Testis (tissue), 3 donors: ENCODE data around the gene PROC. TPM values are rescaled to one million over a fixed set of nuclear protein-coding genes. Genes with fewer than 3 reads are reported as not detected.

ENCODE experiments used
- DNase-seq: peaks from one replicate; pipeline ENCODE4 v3.0.0-alpha.2; 2019
- H3K27ac ChIP-seq, 2 donors: fragments of 200-600 bp; sonication (generic); one replicate each; pipeline ENCODE4 v1.5.1; 2019
- H3K27me3 ChIP-seq: fragments of 200-600 bp; sonication (generic); one replicate; pipeline ENCODE4 v1.5.1; 2019
- H3K36me3 ChIP-seq: fragments of 200-600 bp; sonication (generic); one replicate; pipeline ENCODE4 v1.5.1; 2017; ENCODE audit warnings: low read depth; ENCODE audit errors: missing control alignments
- H3K4me1 ChIP-seq: fragments of 200-600 bp; sonication (generic); one replicate; pipeline ENCODE4 v1.5.1; 2019
- H3K4me3 ChIP-seq, 2 donors: fragments of 200-600 bp; sonication (generic); one replicate each; pipeline ENCODE4 v1.5.1; 2017 to 2019
- H3K9me3 ChIP-seq: fragments of 200-600 bp; sonication (generic); one replicate; pipeline ENCODE4 v1.5.1; 2017
- POLR2A ChIP-seq: fragments of 450-650 bp; IDR thresholded peaks from one replicate; pipeline ENCODE4 v1.6.1; 2017; ENCODE audit warnings: antibody characterized with exemption, mild to moderate bottlenecking, moderate library complexity
- WGBS, 2 donors: methylation state at CpG; one replicate each; pipeline ENCODE4 v1.1.5; 2018; 5-methylcytosine and 5-hydroxymethylcytosine counted together
- intact Hi-C: fragments of 100-400 bp; cut with DNase I; formaldehyde crosslinking; loops from one replicate; pipeline ENCODE4 v1.15.1; 2023; ENCODE audit warnings: low total_unique reads
- polyA plus RNA-seq: library from polyadenylated mRNA; stranded (reverse); fragments of 350-450 nt; fragmentation: Illumina TruSeq; extraction: RNeasy Lipid Tissue Mini Kit (QIAGEN cat#74804); gene quantifications from one replicate; pipeline ENCODE4 v1.2.3, GENCODE V29; 2014; ENCODE audit warnings: low read depth, low replicate concordance; ENCODE audit not compliant: insufficient read depth
- total RNA-seq, 2 donors: library from RNA; depleted of rRNA; stranded (reverse); fragments of >200 nt; gene quantifications; one replicate each; pipeline ENCODE4 v1.2.3, GENCODE V29; 2016
- TF ChIP-seq, protein P1 (sequence below), 3 experiments: fragments of 450-650 bp in 2 of 3; fragments of 200-600 bp in 1 of 3; sonication (generic) in 1 of 3; IDR thresholded peaks; one replicate each; pipeline ENCODE4 v1.5.1; 2016 to 2019; ENCODE audit warnings: antibody characterized with exemption in 3 of 3, mild to moderate bottlenecking in 2 of 3, moderate library complexity in 1 of 3

Gene PROC
- total and polyA plus RNA-seq, 3 donors from 2014 or later: 0.63 TPM; not detected in 2

DNA sequence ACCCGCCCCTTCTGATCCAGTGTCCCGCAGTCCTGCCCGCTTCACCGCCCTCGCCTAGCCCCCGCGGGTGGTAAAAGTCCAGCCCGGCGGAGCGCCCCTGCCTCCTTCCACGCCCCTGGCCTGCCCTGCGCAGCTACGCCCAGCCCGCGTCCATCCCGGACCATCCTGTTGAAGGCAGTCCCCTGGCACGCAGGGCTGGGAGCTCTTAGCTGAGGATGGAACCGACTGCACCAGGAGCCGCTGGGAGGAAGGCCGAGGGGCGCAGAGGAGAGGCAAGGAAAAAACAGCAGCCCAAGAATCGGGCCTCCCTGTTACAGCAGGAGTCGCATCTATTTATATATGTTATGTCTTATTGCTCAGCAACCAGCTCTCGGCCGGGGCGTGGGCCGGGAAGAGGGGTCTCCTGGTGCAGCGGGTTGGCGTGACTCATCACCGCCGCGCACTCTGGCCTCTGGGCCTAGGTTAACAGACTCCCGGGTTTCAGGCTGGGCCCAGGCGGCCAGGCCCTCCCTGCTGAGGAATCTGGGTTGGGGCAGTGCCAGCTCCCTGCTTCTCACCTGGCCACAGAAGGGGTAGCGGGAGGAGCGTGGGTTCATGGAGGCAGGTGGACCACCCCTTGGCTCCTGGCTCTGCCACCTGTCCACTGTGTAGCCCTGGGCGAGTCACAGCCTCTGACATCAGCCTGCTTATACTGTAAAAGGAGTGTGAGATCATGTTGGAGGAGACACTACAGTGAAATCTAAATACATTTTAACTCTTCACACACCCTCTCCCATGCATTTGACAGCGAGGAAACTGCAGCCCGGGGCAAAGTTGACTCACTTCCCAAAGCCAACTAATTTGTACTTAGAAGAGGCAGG is 17.1 kb upstream of the PROC start:
- H3K9me3 ChIP-seq: no peaks in the 10 kb centered on the region
- H3K4me1 ChIP-seq: no peaks in the 10 kb centered on the region
- 54 to 61% methylated on average over 10 to 37 of the region's 39 CpGs for WGBS, 2 donors
- no peak for DNase-seq
- TF ChIP-seq, protein P1, sequence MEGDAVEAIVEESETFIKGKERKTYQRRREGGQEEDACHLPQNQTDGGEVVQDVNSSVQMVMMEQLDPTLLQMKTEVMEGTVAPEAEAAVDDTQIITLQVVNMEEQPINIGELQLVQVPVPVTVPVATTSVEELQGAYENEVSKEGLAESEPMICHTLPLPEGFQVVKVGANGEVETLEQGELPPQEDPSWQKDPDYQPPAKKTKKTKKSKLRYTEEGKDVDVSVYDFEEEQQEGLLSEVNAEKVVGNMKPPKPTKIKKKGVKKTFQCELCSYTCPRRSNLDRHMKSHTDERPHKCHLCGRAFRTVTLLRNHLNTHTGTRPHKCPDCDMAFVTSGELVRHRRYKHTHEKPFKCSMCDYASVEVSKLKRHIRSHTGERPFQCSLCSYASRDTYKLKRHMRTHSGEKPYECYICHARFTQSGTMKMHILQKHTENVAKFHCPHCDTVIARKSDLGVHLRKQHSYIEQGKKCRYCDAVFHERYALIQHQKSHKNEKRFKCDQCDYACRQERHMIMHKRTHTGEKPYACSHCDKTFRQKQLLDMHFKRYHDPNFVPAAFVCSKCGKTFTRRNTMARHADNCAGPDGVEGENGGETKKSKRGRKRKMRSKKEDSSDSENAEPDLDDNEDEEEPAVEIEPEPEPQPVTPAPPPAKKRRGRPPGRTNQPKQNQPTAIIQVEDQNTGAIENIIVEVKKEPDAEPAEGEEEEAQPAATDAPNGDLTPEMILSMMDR (IDR thresholded peaks at IDR 0.05): no peak
- no peak for TF ChIP-seq POLR2A
- no peaks in the 10 kb centered on the region for H3K36me3 ChIP-seq
- H3K27ac ChIP-seq: no peak overlapping the region
- intact Hi-C loops: no loop called here
- H3K4me3 ChIP-seq: peak overlapping the region in 1 of 2 donors; percentile 21
- H3K27me3 ChIP-seq: no peaks in the 10 kb centered on the region

DNA sequence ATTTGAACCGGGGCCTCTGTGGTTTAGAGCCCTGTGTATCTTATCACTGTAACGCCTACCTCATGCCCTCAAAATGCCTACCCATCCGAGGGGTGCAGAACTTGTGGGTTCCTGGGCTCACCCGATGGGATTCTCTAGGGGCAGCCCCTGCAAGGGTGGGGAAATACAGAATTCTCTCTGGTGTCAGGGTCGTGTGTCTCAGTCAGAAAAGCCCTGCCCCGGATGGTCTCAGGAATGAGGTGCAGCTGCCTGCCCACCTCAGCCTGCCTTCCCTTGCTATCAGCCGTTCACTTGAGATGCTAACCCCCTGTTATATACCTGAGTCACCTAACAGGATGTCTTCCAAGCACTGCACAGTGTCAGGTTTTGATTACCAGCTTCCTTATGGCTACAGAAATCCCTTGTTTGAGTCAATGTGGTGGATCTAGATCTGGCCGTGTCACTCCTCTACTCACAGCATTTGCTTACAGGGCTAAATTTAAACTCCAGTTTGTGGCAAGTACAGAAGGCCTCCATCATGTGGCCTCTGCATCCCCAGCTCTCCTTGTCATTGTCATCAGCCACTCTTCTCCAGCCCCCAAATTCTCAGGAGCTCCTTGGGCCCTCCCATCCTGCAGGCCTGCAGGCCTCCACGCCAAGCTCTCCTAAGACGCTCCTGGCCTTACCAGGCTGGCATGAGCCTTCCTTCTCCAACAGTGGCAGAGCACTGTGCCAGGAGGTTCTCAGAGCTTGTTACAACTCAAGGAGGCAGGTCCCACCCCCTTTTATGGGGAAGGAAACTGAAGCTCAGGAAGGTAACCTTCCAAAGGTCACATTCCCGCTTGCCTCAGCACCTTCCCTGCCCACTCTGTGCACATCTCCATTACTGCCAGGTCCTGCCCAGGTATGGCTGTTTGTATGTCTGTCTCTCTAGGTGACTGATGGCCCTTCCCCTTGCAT is 16.2 kb upstream of the PROC start:
- Histone ChIP-seq H3K4me3 (no peak overlapping the region), H3K27ac (no peak overlapping the region), H3K36me3 (no peaks in the 10 kb centered on the region), H3K9me3 (no peaks in the 10 kb centered on the region), H3K4me1 (no peaks in the 10 kb centered on the region), H3K27me3 (no peaks in the 10 kb centered on the region)
- DNase-seq: no peak
- WGBS, 2 donors: 85 to 93% methylated on average over 8 to 11 of the region's 11 CpGs
- intact Hi-C loops: no loop called here
- TF ChIP-seq, protein P1 (IDR thresholded peaks at IDR 0.05): no peak
- no peak for TF ChIP-seq POLR2A

DNA sequence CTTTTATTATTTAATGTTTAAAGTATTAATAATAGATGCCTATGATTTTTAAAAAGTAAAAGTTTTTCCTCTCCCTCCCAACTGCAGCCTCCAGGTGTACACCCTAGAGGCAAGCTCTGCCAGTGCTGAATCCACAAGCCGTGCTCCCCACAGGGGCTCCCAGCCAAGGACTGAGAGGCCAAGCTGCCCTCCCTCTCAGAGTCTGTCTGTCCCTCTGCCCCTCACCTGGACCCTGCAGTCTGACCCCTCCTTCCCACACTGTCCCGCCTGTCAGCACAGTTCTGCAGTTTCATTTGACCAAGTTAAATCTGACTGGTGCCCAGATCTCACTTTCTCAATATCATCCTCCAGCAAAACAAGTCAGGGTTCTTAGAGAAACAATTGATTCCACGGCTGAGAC is 14.8 kb upstream of the PROC start:
- H3K9me3 ChIP-seq: no peaks in the 10 kb centered on the region
- intact Hi-C loops: no loop called here
- H3K27ac ChIP-seq: no peak overlapping the region
- H3K36me3 ChIP-seq: no peaks in the 10 kb centered on the region
- DNase-seq: no peak
- no peak for TF ChIP-seq POLR2A
- TF ChIP-seq, protein P1 (IDR thresholded peaks at IDR 0.05): no peak
- 53 to 63% methylated on average over 3 of the region's 3 CpGs for WGBS, 2 donors
- H3K27me3 ChIP-seq: no peaks in the 10 kb centered on the region
- no peak overlapping the region for H3K4me3 ChIP-seq
- peaks cover 5% of the 10 kb centered on the region for H3K4me1 ChIP-seq

DNA sequence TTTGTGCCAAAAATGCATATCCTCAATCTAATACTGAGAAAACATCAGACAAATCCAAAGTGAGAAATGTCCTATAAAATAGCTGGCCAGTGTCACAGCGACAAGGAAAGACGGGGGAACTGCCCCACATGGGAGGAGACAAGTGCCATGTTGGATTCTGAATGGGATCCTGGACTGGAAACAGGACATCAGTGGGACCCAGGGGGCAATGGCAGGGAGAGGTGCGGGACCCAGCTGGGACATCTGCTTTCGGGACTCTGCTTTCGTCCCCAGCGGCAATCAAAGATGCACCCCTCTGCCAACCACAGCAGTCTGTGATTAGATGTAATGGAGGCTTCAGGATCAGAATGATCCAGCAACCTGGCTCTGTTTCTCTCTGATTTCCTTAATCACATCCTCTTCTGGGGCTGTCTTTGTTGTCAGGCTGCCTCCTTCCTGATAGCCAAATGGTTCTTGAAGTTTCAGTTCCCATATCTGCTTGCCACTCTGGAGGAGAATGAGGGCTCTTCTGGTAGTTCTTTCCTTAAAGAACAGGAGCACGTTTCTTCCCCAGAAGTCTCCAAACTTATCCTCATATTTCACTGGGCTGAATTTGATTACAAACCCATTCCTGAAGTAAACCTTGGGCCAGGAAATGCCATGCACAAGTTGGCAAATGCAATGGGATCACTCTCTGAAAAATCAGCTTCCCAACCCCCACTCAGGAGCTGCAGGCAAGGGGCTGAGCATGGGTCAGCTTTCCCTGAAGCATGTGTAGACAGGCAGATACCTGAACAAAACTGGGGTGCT is 13.6 kb upstream of the PROC start:
- no peak for DNase-seq
- Histone ChIP-seq H3K27ac (no peak overlapping the region), H3K4me3 (no peak overlapping the region), H3K36me3 (no peaks in the 10 kb centered on the region), H3K27me3 (no peaks in the 10 kb centered on the region), H3K9me3 (no peaks in the 10 kb centered on the region), H3K4me1 (peaks cover 5% of the 10 kb centered on the region)
- TF ChIP-seq, protein P1 (IDR thresholded peaks at IDR 0.05): no peak
- TF ChIP-seq POLR2A: no peak
- intact Hi-C loops: no loop called here
- 83 to 92% methylated on average over 7 of the region's 7 CpGs for whole genome bisulfite sequencing, 2 donors
